H1 (cell line): Measurements from ENCODE around the gene CCDC88C. TPM values are rescaled to one million over a fixed set of nuclear protein-coding genes. Genes with fewer than 3 reads are reported as not detected.

ENCODE experiments used
- CTCF ChIA-PET: fragments of 300-600 bp; sonication (Branson Sonifier 250); formaldehyde crosslinking; loops from one replicate; lab custom pipeline; 2021; ENCODE audit not compliant: partially characterized antibody; lab: Charles Lee
- POLR2A ChIA-PET: fragments of 300-600 bp; sonication (Branson Sonifier 250); formaldehyde crosslinking; loops from one replicate; lab custom pipeline; 2021; ENCODE audit warnings: inconsistent platforms; ENCODE audit not compliant: partially characterized antibody; lab: Charles Lee
- DNase-seq, 2 experiments: peaks; one replicate each; pipeline versions ENCODE4 v3.0.0 to v3.0.0-alpha.2; 2010 to 2022; ENCODE audit warnings: low spot score in 2 of 2, low read depth in 1 of 2, mixed read lengths in 1 of 2
- FAIRE-seq: peaks from 2 replicates; lab custom pipeline; 2011; peaks lifted over from hg19 to GRCh38; lab: Jason Lieb, UNC
- H2AFZ ChIP-seq: 2 replicates; pipeline ENCODE4 v1.8.1; 2012; ENCODE audit warnings: low read length, inconsistent platforms
- H2AK5ac ChIP-seq: 2 replicates; pipeline ENCODE4 v1.6.1; 2013; ENCODE audit warnings: low read depth, low read length
- H2BK120ac ChIP-seq: replicated peaks from 2 replicates; pipeline ENCODE3; 2013; ENCODE audit warnings: low read depth, low read length, inconsistent platforms
- H2BK12ac ChIP-seq: 2 replicates; pipeline ENCODE4 v1.6.1; 2013; ENCODE audit warnings: low read depth, low read length
- H2BK15ac ChIP-seq: 2 replicates; pipeline ENCODE4 v1.6.1; 2013; ENCODE audit warnings: low read length
- H2BK20ac ChIP-seq: 2 replicates; pipeline ENCODE4 v1.6.1; 2013; ENCODE audit warnings: low read length
- H2BK5ac ChIP-seq: 2 replicates; pipeline ENCODE4 v1.6.1; 2013; ENCODE audit warnings: low read depth, low read length
- H3K14ac ChIP-seq: 2 replicates; pipeline ENCODE4 v1.6.1; 2013; ENCODE audit warnings: inconsistent platforms; ENCODE audit not compliant: insufficient read length
- H3K18ac ChIP-seq: 2 replicates; pipeline ENCODE4 v1.6.1; 2013; ENCODE audit warnings: low read length; ENCODE audit errors: extremely low read depth
- H3K23ac ChIP-seq: 2 replicates; pipeline ENCODE4 v1.6.1; 2013; ENCODE audit warnings: inconsistent platforms; ENCODE audit not compliant: insufficient read length
- H3K23me2 ChIP-seq: 2 replicates; pipeline ENCODE4 v1.6.1; 2013; ENCODE audit warnings: low read depth, low read length
- H3K27ac ChIP-seq: 2 replicates; pipeline ENCODE4 v1.6.1; 2011; ENCODE audit warnings: low read depth, low read length, inconsistent platforms
- H3K27me3 ChIP-seq, 4 experiments: replicated peaks in 1 of 4; 1 replicate in 1 of 4; 2 replicates in 3 of 4; pipeline versions ENCODE4 v1.6.1 to v1.8.1; 2011 to 2013; ENCODE audit warnings: low read length in 3 of 4, mild to moderate bottlenecking in 3 of 4, inconsistent platforms in 2 of 4, mixed read lengths in 2 of 4, moderate library complexity in 1 of 4; ENCODE audit not compliant: control insufficient read depth in 3 of 4, insufficient read depth in 3 of 4; ENCODE audit errors: extremely low read depth in 1 of 4
- H3K36me3 ChIP-seq, 4 experiments: 2 replicates each; pipeline versions ENCODE4 v1.6.1 to v1.8.1; 2011 to 2013; ENCODE audit warnings: mild to moderate bottlenecking in 4 of 4, low read length in 3 of 4, moderate library complexity in 2 of 4, control low read depth in 1 of 4, inconsistent platforms in 1 of 4; ENCODE audit not compliant: insufficient read depth in 4 of 4, control insufficient read depth in 2 of 4
- H3K4ac ChIP-seq: replicated peaks from 2 replicates; pipeline ENCODE3; 2013; ENCODE audit warnings: low read length, low read depth, mixed read lengths, inconsistent platforms; ENCODE audit not compliant: insufficient read length
- H3K4me1 ChIP-seq, 4 experiments: replicated peaks in 1 of 4; 1 replicate in 1 of 4; 2 replicates in 3 of 4; pipeline versions ENCODE4 v1.6.1 to v1.8.1; 2011 to 2013; ENCODE audit warnings: low read length in 3 of 4, inconsistent platforms in 2 of 4, mixed read lengths in 1 of 4; ENCODE audit not compliant: insufficient read depth in 4 of 4, control insufficient read depth in 3 of 4
- H3K4me2 ChIP-seq, 2 experiments: 2 replicates each; pipeline versions ENCODE4 v1.6.1 to v1.8.1; 2011 to 2013; ENCODE audit warnings: low read depth in 2 of 2, low read length in 2 of 2, control low read depth in 1 of 2, inconsistent platforms in 1 of 2, mild to moderate bottlenecking in 1 of 2; ENCODE audit not compliant: insufficient read depth in 1 of 2
- H3K4me3 ChIP-seq, 4 experiments: fragments of 200-600, 300-600 bp in 1 of 4; sonication (generic), shearing (Covaris generic), sonication (Bioruptor Twin) in 1 of 4; 2 replicates each; pipeline versions ENCODE4 v1.5.1 to v1.8.1; 2011 to 2016; ENCODE audit warnings: low read length in 4 of 4, low read depth in 3 of 4, control low read depth in 2 of 4, inconsistent platforms in 2 of 4, mild to moderate bottlenecking in 2 of 4, mixed read lengths in 1 of 4, moderate library complexity in 1 of 4; ENCODE audit not compliant: insufficient read depth in 2 of 4; ENCODE audit errors: extremely low read depth in 1 of 4
- H3K56ac ChIP-seq: replicated peaks from 2 replicates; pipeline ENCODE3; 2013; ENCODE audit warnings: low read depth, mild to moderate bottlenecking, mixed read lengths, low read length, inconsistent platforms; ENCODE audit not compliant: insufficient read length
- H3K79me1 ChIP-seq: 2 replicates; pipeline ENCODE4 v1.6.1; 2013; ENCODE audit warnings: low read depth, low read length, control low read depth
- H3K79me2 ChIP-seq, 2 experiments: 2 replicates each; pipeline versions ENCODE4 v1.6.1 to v1.8.1; 2012 to 2013; ENCODE audit warnings: low read length in 2 of 2, mild to moderate bottlenecking in 2 of 2, inconsistent platforms in 1 of 2; ENCODE audit not compliant: insufficient read depth in 2 of 2, control insufficient read depth in 1 of 2
- H3K9ac ChIP-seq, 4 experiments: replicated peaks in 1 of 4; 1 replicate in 1 of 4; 2 replicates in 3 of 4; pipeline versions ENCODE4 v1.6.1 to v1.8.1; 2011 to 2013; ENCODE audit warnings: low read depth in 3 of 4, low read length in 3 of 4, control low read depth in 2 of 4, mild to moderate bottlenecking in 2 of 4, moderate library complexity in 2 of 4, inconsistent platforms in 1 of 4; ENCODE audit errors: extremely low read depth in 1 of 4
- H3K9me3 ChIP-seq, 2 experiments: 2 replicates each; pipeline versions ENCODE4 v1.6.1 to v1.8.1; 2012 to 2013; ENCODE audit warnings: mild to moderate bottlenecking in 2 of 2, moderate library complexity in 2 of 2, control low read depth in 1 of 2, inconsistent platforms in 1 of 2, low read depth in 1 of 2, low read length in 1 of 2, mixed read lengths in 1 of 2; ENCODE audit not compliant: insufficient read depth in 2 of 2
- H4K20me1 ChIP-seq, 2 experiments: replicated peaks in 1 of 2; 2 replicates each; pipeline versions ENCODE3 to v1.8.1; 2011 to 2013; ENCODE audit warnings: inconsistent platforms in 2 of 2, low read length in 2 of 2, mild to moderate bottlenecking in 1 of 2; ENCODE audit not compliant: insufficient read depth in 2 of 2, control insufficient read depth in 1 of 2
- H4K5ac ChIP-seq: 2 replicates; pipeline ENCODE4 v1.6.1; 2013; ENCODE audit warnings: low read length, low read depth, mixed read lengths, inconsistent platforms; ENCODE audit not compliant: insufficient read length
- H4K8ac ChIP-seq: 2 replicates; pipeline ENCODE4 v1.8.0; 2013; ENCODE audit warnings: mild to moderate bottlenecking, moderate library complexity, low read length, inconsistent platforms; ENCODE audit not compliant: insufficient read depth; ENCODE audit errors: extremely low read depth
- H4K91ac ChIP-seq: replicated peaks from 2 replicates; pipeline ENCODE3; 2013; ENCODE audit warnings: low read length, mixed read lengths, inconsistent platforms; ENCODE audit not compliant: insufficient read length
- EP300 ChIP-seq, 2 experiments: IDR thresholded peaks; 1 replicate in 1 of 2; 2 replicates in 1 of 2; pipeline ENCODE4 v1.6.1; 2011 to 2012; ENCODE audit warnings: low read depth in 2 of 2, low read length in 2 of 2, mild to moderate bottlenecking in 2 of 2, borderline replicate concordance in 1 of 2, inconsistent platforms in 1 of 2, moderate library complexity in 1 of 2
- JUN ChIP-seq: IDR thresholded peaks from 2 replicates; pipeline ENCODE4 v1.6.1; 2011; ENCODE audit warnings: low read depth, mild to moderate bottlenecking, improper control_type of control experiment, low read length
- NANOG ChIP-seq: IDR thresholded peaks from 2 replicates; pipeline ENCODE4 v1.6.1; 2011; ENCODE audit warnings: low read length, low read depth, mild to moderate bottlenecking, inconsistent platforms; ENCODE audit not compliant: insufficient read depth, poor library complexity, severe bottlenecking
- POU5F1 ChIP-seq: IDR thresholded peaks from 2 replicates; pipeline ENCODE4 v1.6.1; 2011; ENCODE audit warnings: low read depth, mild to moderate bottlenecking, low read length, moderate library complexity
- TAF7 ChIP-seq: optimal IDR thresholded peaks from 2 replicates; pipeline ENCODE3; 2011; ENCODE audit warnings: low read depth, mild to moderate bottlenecking, inconsistent platforms, low read length, moderate library complexity, borderline replicate concordance
- WGBS, 2 experiments: shearing (Covaris generic) in 1 of 2; methylation state at CpG; one replicate each; pipeline versions ENCODE4 v1.1.6 to v1.1.7; 2013 to 2015; ENCODE audit warnings: low lambda C conversion rate in 2 of 2, mixed read lengths in 2 of 2, inconsistent platforms in 1 of 2, low coverage in 1 of 2, missing lambda C conversion rate in 1 of 2; ENCODE audit not compliant: insufficient replicate concordance in 2 of 2, insufficient coverage in 1 of 2, insufficient read length in 1 of 2; ENCODE audit errors: extremely low coverage in 1 of 2, missing lambda C conversion rate in 1 of 2; 5-methylcytosine and 5-hydroxymethylcytosine counted together
- polyA plus RNA-seq, 7 experiments: library from polyadenylated mRNA; depleted of rRNA in 3 of 7; stranded (reverse) in 5 of 7; unstranded in 2 of 7; fragments of >200 nt in 5 of 7; fragments of 200-250 nt in 2 of 7; gene quantifications; 1 replicate in 5 of 7; 2 replicates in 1 of 7; 4 replicates in 1 of 7; pipeline versions ENCODE4 v1.2.1 to v1.2.3, GENCODE V29; 2011 to 2013; ENCODE audit warnings: missing spikeins in 2 of 7, mixed read lengths in 2 of 7
- total RNA-seq: library from RNA; stranded (reverse); fragmentation: NEBNext Ultra II Directional; extraction: Animal tissue kit (Norgen Biotek cat#: 25700); gene quantifications from 2 replicates; pipeline ENCODE4 v1.2.1, GENCODE V29; 2021
- TF ChIP-seq, protein P1 (sequence below): IDR thresholded peaks from 2 replicates; pipeline ENCODE4 v1.6.1; 2012; ENCODE audit warnings: inconsistent platforms

CCDC88C gene
- total and polyA plus RNA-seq, 2 of the 8 experiments (the other 6 are each of a cell fraction or from before 2014, with no cell fraction given), result 10.3 to 57.7 TPM

DNA sequence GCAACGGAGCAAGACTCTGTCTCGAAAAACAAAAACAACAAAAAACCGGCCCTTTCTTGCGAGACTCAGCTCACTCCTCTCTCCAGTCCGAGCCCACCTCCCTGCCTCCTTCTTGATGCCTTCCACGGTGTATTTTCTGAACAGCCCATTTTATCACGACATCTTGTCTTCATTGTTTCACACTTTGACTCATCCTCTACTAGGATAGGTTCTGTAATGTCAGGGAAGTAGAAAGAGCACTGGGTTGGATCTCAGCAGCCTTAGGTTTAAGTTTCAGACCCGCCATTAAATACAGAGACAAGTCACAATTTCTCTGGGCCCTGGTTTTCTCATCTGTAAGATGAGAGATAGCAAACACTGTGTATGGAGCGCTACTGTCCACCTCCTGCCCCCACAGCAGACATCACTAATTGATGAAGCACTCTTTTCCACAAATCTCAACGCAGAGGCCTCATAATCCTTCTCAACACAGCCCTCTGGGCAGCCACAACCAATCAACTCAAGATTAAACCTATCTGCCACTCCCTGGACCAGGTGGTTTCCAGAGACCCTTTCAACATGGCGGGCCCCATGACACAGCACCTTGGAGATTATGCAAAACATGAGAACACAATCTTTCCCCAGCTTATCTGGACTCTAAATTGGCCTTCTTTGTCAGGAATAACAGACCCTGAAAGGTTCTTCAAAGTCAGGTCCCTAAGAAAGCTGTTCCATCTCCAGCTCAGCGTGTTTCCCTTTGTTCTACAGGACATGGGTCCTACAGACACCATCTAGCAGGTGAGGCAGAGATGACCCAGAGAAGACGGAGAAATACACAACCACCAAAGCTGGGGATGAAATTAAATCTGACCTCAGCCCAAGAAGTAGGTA, 35.6 kb downstream of the CCDC88C start:
- Histone ChIP-seq H3K27ac (no peak overlapping the region), H3K4ac (no peak overlapping the region), H3K9me3 (no peaks in the 10 kb centered on the region), H3K18ac (no peak overlapping the region), H3K36me3 (no peaks in the 10 kb centered on the region), H3K4me3 (no peak overlapping the region), H3K56ac (no peak overlapping the region), H4K5ac (no peak overlapping the region), H2BK20ac (no peak overlapping the region), H2BK15ac (no peak overlapping the region), H3K27me3 (no peaks in the 10 kb centered on the region), H2AK5ac (peak overlapping the region; percentile 61; the same call in 1 of the 2 replicates), H3K4me1 (peaks cover 5 to 48% (median 29%) of the 10 kb centered on the region in 4 experiments), H2BK5ac (no peak overlapping the region), H3K79me1 (peaks cover 39% of the 10 kb centered on the region), H3K4me2 (no peak overlapping the region), H3K79me2 (peaks cover 10 to 97% of the 10 kb centered on the region in 2 experiments), H3K23me2 (no peaks in the 10 kb centered on the region), H2BK12ac (no peak overlapping the region), H2BK120ac (no peak overlapping the region), H4K8ac (no peak overlapping the region), H3K14ac (no peak overlapping the region), H3K23ac (no peak overlapping the region), H4K91ac (no peak overlapping the region), H2AFZ (no peak overlapping the region), H4K20me1 (peaks cover 9 to 18% of the 10 kb centered on the region in 2 experiments), H3K9ac (no peak overlapping the region)
- FAIRE-seq (no peak), DNase-seq (no peak)
- 85% methylated on average over 13 of the region's 13 CpGs; no CpG with 5 or more reads in 1 of the 2 experiments for WGBS, 2 experiments
- CTCF ChIA-PET, result interaction anchor here (1.1 to 1.2 kb wide), 3 partner anchors 14 to 29 kb away, joined by 3 to 4 read pairs (median 3); no protein-coding TSS in a partner anchor
- POLR2A ChIA-PET, result interaction anchor here (0.6 to 1.1 kb wide), 2 partner anchors 9 to 17 kb away, joined by 3 to 4 read pairs; no protein-coding TSS in a partner anchor
- TF ChIP-seq TAF7, result no peak
- no peak for TF ChIP-seq POU5F1
- no peak for TF ChIP-seq EP300 (IDR thresholded peaks at IDR 0.05; ENCODE audit: borderline replicate concordance in 1 of 2, low read depth in 2 of 2, low read length in 2 of 2)
- TF ChIP-seq, protein P1, sequence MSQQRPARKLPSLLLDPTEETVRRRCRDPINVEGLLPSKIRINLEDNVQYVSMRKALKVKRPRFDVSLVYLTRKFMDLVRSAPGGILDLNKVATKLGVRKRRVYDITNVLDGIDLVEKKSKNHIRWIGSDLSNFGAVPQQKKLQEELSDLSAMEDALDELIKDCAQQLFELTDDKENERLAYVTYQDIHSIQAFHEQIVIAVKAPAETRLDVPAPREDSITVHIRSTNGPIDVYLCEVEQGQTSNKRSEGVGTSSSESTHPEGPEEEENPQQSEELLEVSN, result no peak
- no peak for TF ChIP-seq JUN
- TF ChIP-seq NANOG, result no peak
